K562 (cell line): Measurements from ENCODE around the gene HPCAL1. TPM values are rescaled to one million over a fixed set of nuclear protein-coding genes. Genes with fewer than 3 reads are reported as not detected.

Source experiments
- CREB3 ChIP-seq: fragments of 450-650 bp; conservative IDR thresholded peaks from 2 replicates; pipeline ENCODE4 v1.6.1; 2016; ENCODE audit warnings: missing genetic modification characterization, low read depth, mild to moderate bottlenecking, missing compliant biosample characterization, moderate library complexity
- FOXK1 ChIP-seq: sonication (generic); formaldehyde crosslinking; IDR thresholded peaks from 2 replicates; pipeline ENCODE4 v1.8.0; 2022; ENCODE audit warnings: missing genetic modification reagents, mild to moderate bottlenecking, borderline replicate concordance
- KAT7 ChIP-seq: sonication (generic); formaldehyde crosslinking; IDR thresholded peaks from 2 replicates; pipeline ENCODE4 v1.8.0; 2022; ENCODE audit warnings: missing genetic modification reagents, mild to moderate bottlenecking, borderline replicate concordance
- MLX ChIP-seq, 2 experiments: fragments of 450-650 bp in 1 of 2; sonication (generic) in 1 of 2; formaldehyde crosslinking; conservative IDR thresholded peaks; 2 replicates each; pipeline versions ENCODE4 v1.4.0 to v1.8.1; 2020 to 2022; ENCODE audit warnings: mild to moderate bottlenecking in 1 of 2, missing genetic modification reagents in 1 of 2
- NCOA2 ChIP-seq, 2 experiments: fragments of 450-650 bp; IDR thresholded peaks; 2 replicates each; pipeline ENCODE4 v1.6.1; 2018; ENCODE audit warnings: mild to moderate bottlenecking in 2 of 2, moderate library complexity in 1 of 2; ENCODE audit not compliant: partially characterized antibody in 2 of 2
- SAFB ChIP-seq: fragments of 200-400 bp; formaldehyde crosslinking; IDR thresholded peaks from 2 replicates; pipeline ENCODE4 v1.6.1; 2017; ENCODE audit warnings: low read depth, low read length, borderline replicate concordance
- ZBTB7A ChIP-seq: IDR thresholded peaks from 2 replicates; pipeline ENCODE4 v1.6.1; 2011; ENCODE audit warnings: low read depth, mild to moderate bottlenecking, low read length, moderate library complexity, borderline replicate concordance; ENCODE audit not compliant: control insufficient read depth
- ZNF318 ChIP-seq, 2 experiments: fragments of 450-650 bp; IDR thresholded peaks; 2 replicates each; pipeline ENCODE4 v1.6.1; 2016; ENCODE audit warnings: mild to moderate bottlenecking in 2 of 2, borderline replicate concordance in 1 of 2, low read depth in 1 of 2, moderate library complexity in 1 of 2
- ZNF395 ChIP-seq: fragments of 200-800 bp; sonication (Bioruptor generic); IDR thresholded peaks from 2 replicates; pipeline ENCODE4 v1.6.1; 2017; ENCODE audit warnings: missing genetic modification characterization, missing compliant biosample characterization
- polyA plus RNA-seq, 8 experiments: library from polyadenylated mRNA; depleted of rRNA in 4 of 8; stranded (reverse) in 5 of 8; unstranded in 3 of 8; fragments of >200 nt; fragmentation: Nextera tagmentation in 2 of 8; fragmentation: Illumina TruSeq in 1 of 8; extraction: Ambion mirVana in 2 of 8; extraction: Trizol in 1 of 8; gene quantifications; 2 replicates each; pipeline versions ENCODE4 v1.2.1 to v1.2.3, GENCODE V29; 2011 to 2014; ENCODE audit warnings: inconsistent platforms in 1 of 8, missing spikeins in 1 of 8
- total RNA-seq, 7 experiments: library from RNA; depleted of rRNA in 6 of 7; stranded (reverse); fragments of >200 nt in 6 of 7; fragmentation: Illumina TruSeq in 2 of 7; extraction: Trizol in 2 of 7; gene quantifications; 2 replicates each; pipeline versions ENCODE4 v1.2.1 to v1.2.3, GENCODE V29; 2011 to 2021; ENCODE audit warnings: low replicate concordance in 1 of 7

HPCAL1 gene
- total and polyA plus RNA-seq, 9 of the 15 experiments (the other 6 are each of a cell fraction or from before 2014, with no cell fraction given) = 2.7 to 65.5 (median 23.9) TPM

GRCh38 chr2:10406016-10406415 lies 103.3 kb downstream of the HPCAL1 start (continued):
- TF ChIP-seq MLX (CRISPR knock-in tag; conservative IDR thresholded peaks at IDR 0.05) (no peak), SAFB (no peak), KAT7 (CRISPR knock-in tag) (no peak), FOXK1 (CRISPR knock-in tag) (no peak), NCOA2 (IDR thresholded peaks at IDR 0.05; ENCODE audit: partially characterized antibody in 2 of 2) (no peak), ZNF318 (IDR thresholded peaks at IDR 0.05; ENCODE audit: borderline replicate concordance in 1 of 2, low read depth in 1 of 2) (no peak), ZNF395 (CRISPR knock-in tag) (no peak), ZBTB7A (no peak), CREB3 (tag) (no peak)
